Left lung (tissue), 10 donors: ENCODE data around the gene ZNF213. TPM values are rescaled to one million over a fixed set of nuclear protein-coding genes. Genes with fewer than 3 reads are reported as not detected.

Experiments used
- ATAC-seq: fragments of 200-7000 bp; cut with Tn5 transposase; one replicate; pipeline ENCODE4 v1.9.1; 2020; ENCODE audit warnings: moderate library complexity
- DNase-seq, 4 donors: peaks; one replicate each; pipeline ENCODE4 v3.0.0-alpha.2; 2013 to 2020
- H3K27ac ChIP-seq, 2 donors: fragments of 200-600 bp; sonication (generic) in 1 of 2; one replicate each; pipeline versions ENCODE4 v1.5.0 to v1.8.0; 2020 to 2021
- H3K27me3 ChIP-seq, 2 donors: fragments of 200-600 bp; sonication (generic) in 1 of 2; one replicate each; pipeline versions ENCODE4 v1.5.0 to v1.8.0; 2020 to 2021
- H3K36me3 ChIP-seq, 2 donors: fragments of 200-600 bp; sonication (generic) in 1 of 2; one replicate each; pipeline versions ENCODE4 v1.5.0 to v1.8.0; 2020 to 2021
- H3K4me1 ChIP-seq, 2 donors: fragments of 200-600 bp; one replicate each; pipeline ENCODE4 v1.8.0; 2021
- H3K4me3 ChIP-seq, 2 donors: fragments of 200-600 bp; sonication (generic) in 1 of 2; one replicate each; pipeline versions ENCODE4 v1.5.0 to v1.8.0; 2020 to 2021; ENCODE audit warnings: mild to moderate bottlenecking in 1 of 2
- H3K9me3 ChIP-seq, 2 donors: fragments of 200-600 bp; sonication (generic) in 1 of 2; one replicate each; pipeline versions ENCODE4 v1.5.0 to v1.8.0; 2020 to 2021
- intact Hi-C, 2 donors: fragments of 100-400 bp; cut with DNase I; formaldehyde crosslinking; loops; one replicate each; pipeline versions ENCODE4 v1.11.2 to v1.14.2; 2022
- polyA plus RNA-seq, 6 donors: library from polyadenylated mRNA; unstranded; fragments of 120-200 nt; gene quantifications; one replicate each; pipeline ENCODE4 v1.2.1, GENCODE V29; 2013; ENCODE audit not compliant: insufficient read length in 6 of 6
- total RNA-seq, 2 donors: library from RNA; stranded (reverse); fragmentation: NEBNext Ultra II Directional; extraction: Animal tissue kit (Norgen Biotek cat#: 25700); gene quantifications; one replicate each; pipeline ENCODE4 v1.2.1, GENCODE V29; 2021
- TF ChIP-seq, protein P1 (sequence below), 2 donors: fragments of 200-600 bp; sonication (generic) in 1 of 2; IDR thresholded peaks; one replicate each; pipeline versions ENCODE4 v1.5.0 to v1.8.0; 2021; ENCODE audit warnings: antibody characterized with exemption in 2 of 2
- donor health status: DM: no; HTN: yes; CAD: no.
- donor health status: DM: no; HTN: no; CAD: no.

The ZNF213 gene
- total and polyA plus RNA-seq, 8 donors = 8.4 to 17.8 (median 13.0) TPM

DNA sequence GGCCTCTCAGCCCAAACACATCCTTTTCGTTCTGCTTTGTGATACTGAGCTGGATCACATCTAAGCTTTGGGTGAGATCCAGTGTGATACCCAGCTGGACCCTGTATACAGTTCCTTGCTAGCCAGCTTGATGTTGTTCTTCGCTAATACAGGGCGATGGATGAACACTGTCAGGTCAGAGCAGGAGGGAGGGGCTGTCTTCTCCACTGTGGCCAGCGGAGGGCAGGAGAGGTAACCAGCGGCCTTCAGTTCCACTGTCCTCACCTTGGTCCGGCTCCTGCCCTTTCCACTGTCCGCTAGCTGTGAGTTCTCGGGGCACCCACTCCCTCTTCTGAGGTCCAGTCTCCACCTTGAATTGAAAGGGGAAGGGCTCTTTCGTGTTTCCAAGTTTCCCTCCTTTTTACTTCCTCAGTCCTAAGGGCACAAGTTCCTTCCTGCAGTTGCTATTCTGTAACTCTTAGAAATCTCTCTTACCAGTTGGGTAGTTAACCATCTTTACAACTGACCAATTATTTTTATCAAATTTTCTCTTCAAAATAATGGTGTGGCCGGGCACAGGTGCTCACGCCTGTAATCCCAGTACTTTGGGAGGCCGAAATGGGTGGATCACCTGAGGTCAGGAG, 3.0 kb upstream of the ZNF213 start:
- no peak overlapping the region for H3K27ac ChIP-seq
- intact Hi-C loops = no loop called here
- H3K4me3 ChIP-seq = no peak overlapping the region
- DNase-seq (peak in 1 of 4 donors; percentile 68), ATAC-seq (no peak)
- H3K4me1 ChIP-seq = peaks cover 25 to 61% of the 10 kb centered on the region in 2 donors
- H3K27me3 ChIP-seq = no peaks in the 10 kb centered on the region
- H3K36me3 ChIP-seq = peaks cover 0 to 13% of the 10 kb centered on the region in 2 donors
- H3K9me3 ChIP-seq = no peaks in the 10 kb centered on the region
- TF ChIP-seq, protein P1, sequence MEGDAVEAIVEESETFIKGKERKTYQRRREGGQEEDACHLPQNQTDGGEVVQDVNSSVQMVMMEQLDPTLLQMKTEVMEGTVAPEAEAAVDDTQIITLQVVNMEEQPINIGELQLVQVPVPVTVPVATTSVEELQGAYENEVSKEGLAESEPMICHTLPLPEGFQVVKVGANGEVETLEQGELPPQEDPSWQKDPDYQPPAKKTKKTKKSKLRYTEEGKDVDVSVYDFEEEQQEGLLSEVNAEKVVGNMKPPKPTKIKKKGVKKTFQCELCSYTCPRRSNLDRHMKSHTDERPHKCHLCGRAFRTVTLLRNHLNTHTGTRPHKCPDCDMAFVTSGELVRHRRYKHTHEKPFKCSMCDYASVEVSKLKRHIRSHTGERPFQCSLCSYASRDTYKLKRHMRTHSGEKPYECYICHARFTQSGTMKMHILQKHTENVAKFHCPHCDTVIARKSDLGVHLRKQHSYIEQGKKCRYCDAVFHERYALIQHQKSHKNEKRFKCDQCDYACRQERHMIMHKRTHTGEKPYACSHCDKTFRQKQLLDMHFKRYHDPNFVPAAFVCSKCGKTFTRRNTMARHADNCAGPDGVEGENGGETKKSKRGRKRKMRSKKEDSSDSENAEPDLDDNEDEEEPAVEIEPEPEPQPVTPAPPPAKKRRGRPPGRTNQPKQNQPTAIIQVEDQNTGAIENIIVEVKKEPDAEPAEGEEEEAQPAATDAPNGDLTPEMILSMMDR (IDR thresholded peaks at IDR 0.05) = peak; percentile 18 to 37

GRCh38 chr16:3133844-3134243, 985 bp upstream of the ZNF213 start:
- Histone ChIP-seq H3K27me3 (no peaks in the 10 kb centered on the region), H3K9me3 (no peaks in the 10 kb centered on the region), H3K27ac (peak overlapping the region; percentile 93 to 95), H3K4me1 (peaks cover 24 to 53% of the 10 kb centered on the region in 2 donors), H3K4me3 (peak overlapping the region; percentile 97 to 99), H3K36me3 (peaks cover 0 to 31% of the 10 kb centered on the region in 2 donors)
- intact Hi-C loops = no loop called here
- ATAC-seq (no peak), DNase-seq (no peak)
- TF ChIP-seq, protein P1 (IDR thresholded peaks at IDR 0.05) = no peak

- no peak for ATAC-seq
- Histone ChIP-seq H3K27me3 (no peaks in the 10 kb centered on the region), H3K4me1 (peaks cover 14 to 39% of the 10 kb centered on the region in 2 donors), H3K27ac (peak overlapping the region; percentile 93 to 95), H3K36me3 (peaks cover 0 to 45% of the 10 kb centered on the region in 2 donors), H3K9me3 (no peaks in the 10 kb centered on the region), H3K4me3 (peak overlapping the region; percentile 97 to 99)
- intact Hi-C loops = no loop called here
- no peak for DNase-seq
- TF ChIP-seq, protein P1 (IDR thresholded peaks at IDR 0.05) = no peak
Observed at GRCh38 chr16:3135126-3135715, 392 bp downstream of the ZNF213 start.

DNA sequence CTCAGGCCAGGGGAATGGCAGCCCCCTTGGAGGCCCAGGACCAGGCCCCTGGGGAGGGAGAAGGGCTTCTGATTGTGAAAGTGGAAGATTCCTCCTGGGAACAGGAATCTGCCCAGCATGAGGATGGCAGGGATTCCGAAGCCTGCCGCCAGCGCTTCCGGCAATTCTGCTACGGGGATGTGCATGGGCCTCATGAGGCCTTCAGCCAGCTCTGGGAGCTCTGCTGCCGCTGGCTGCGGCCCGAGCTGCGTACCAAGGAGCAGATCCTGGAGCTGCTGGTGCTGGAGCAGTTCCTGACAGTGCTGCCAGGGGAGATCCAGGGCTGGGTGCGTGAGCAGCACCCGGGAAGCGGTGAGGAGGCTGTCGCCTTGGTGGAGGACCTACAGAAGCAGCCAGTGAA, 2.4 kb downstream of the ZNF213 start:
- peak in 1 of 4 donors; percentile 64 for DNase-seq
- Histone ChIP-seq H3K9me3 (no peaks in the 10 kb centered on the region), H3K4me3 (no peak overlapping the region), H3K27ac (no peak overlapping the region), H3K36me3 (peaks cover 0 to 52% of the 10 kb centered on the region in 2 donors), H3K27me3 (no peaks in the 10 kb centered on the region), H3K4me1 (peaks cover 14 to 30% of the 10 kb centered on the region in 2 donors)
- intact Hi-C loops = no loop called here
- ATAC-seq = no peak
- TF ChIP-seq, protein P1 (IDR thresholded peaks at IDR 0.05) = no peak

DNA sequence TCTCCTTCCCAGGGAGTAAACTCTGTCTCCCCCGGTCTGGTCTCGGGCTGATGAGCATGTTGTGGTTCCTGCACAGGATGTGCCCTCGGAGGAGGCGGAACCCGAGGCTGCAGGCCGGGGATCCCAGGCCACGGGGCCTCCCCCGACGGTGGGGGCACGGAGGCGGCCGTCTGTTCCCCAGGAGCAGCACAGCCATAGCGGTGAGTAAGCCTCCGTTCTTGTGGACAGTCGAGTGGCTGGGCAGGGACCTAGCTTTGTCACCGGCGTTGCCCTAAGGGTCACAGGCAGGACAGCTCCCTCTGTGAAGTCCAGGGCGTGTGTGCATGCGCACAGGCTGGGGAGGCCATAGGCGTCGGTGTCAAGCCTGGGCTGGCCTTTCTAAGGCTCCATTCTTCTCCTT, 3.5 kb downstream of the ZNF213 start:
- Histone ChIP-seq H3K36me3 (peaks cover 0 to 60% of the 10 kb centered on the region in 2 donors), H3K9me3 (no peaks in the 10 kb centered on the region), H3K27me3 (no peaks in the 10 kb centered on the region), H3K4me3 (no peak overlapping the region), H3K27ac (no peak overlapping the region), H3K4me1 (peaks cover 7 to 20% of the 10 kb centered on the region in 2 donors)
- TF ChIP-seq, protein P1 (IDR thresholded peaks at IDR 0.05) = no peak
- ATAC-seq = no peak
- DNase-seq = peak in 1 of 4 donors; percentile 76
- intact Hi-C loops = no loop called here
